ENCODE data around the gene C1orf159.

C1orf159 gene

GRCh38 chr1:1033009-1033587 is 82.8 kb downstream of the C1orf159 start:
- DNase-seq, result peak; percentile 96

DNA sequence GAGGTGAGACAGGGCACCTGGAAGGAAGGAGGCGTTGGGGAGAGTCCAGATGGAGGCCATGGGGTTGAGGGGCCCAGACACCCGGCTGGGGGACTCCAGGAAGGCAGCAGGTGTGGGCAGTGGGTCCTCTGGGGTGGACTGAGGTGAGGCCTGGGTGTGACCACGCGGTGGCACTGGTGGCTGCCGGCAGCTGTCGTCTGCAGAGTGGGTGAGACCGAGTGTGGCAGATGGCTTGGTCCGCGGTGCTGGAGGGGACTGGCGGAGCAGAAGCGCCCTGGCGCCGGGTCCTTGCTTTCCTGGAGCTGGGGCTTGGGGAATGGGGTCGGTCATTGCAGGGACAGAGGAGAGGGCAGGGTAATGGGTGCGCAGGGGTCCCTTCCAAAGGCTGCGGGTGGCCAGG is 83.5 kb downstream of the C1orf159 start:
- DNase-seq, result no peak
